ENCODE data around the gene MBOAT1.

Gene MBOAT1

GRCh38 chr6:20110478-20110877 is 101.8 kb downstream of the MBOAT1 start:
- Histone ChIP-seq H3K27ac (no peak overlapping the region), H3K4me3 (no peak overlapping the region), H3K9me3 (ENCODE audit: low read depth, low read length) (no peaks in the 10 kb centered on the region), H3K9ac (ENCODE audit: insufficient read length) (no peak overlapping the region), H3K36me3 (ENCODE audit: insufficient read depth, low read length) (no peaks in the 10 kb centered on the region)
- no peak for DNase-seq (ENCODE audit: low read depth, low spot score)
- TF ChIP-seq POLR2AphosphoS5 (IDR thresholded peaks at IDR 0.05; ENCODE audit: borderline replicate concordance, low read depth, low read length) (no peak), EZH2 (IDR thresholded peaks at IDR 0.05) (no peak), FOXP2 (optimal IDR thresholded peaks at IDR 0.05; ENCODE audit: control extremely low read depth, extremely low read length, insufficient read depth) (no peak)

- no peak overlapping the region for H3K9ac ChIP-seq (ENCODE audit: insufficient read length)
Observed at GRCh38 chr6:20109526-20109925, 102.7 kb downstream of the MBOAT1 start.

GRCh38 chr6:20105838-20106237 is 106.4 kb downstream of the MBOAT1 start:
- H3K4me3 ChIP-seq: no peak overlapping the region
- H3K9me3 ChIP-seq (ENCODE audit: low read depth, low read length): no peaks in the 10 kb centered on the region
- 0 out of 2 replicates have a peak overlapping the region, but pooled peaks have one; percentile 46 for H3K27ac ChIP-seq
- H3K9ac ChIP-seq (ENCODE audit: insufficient read length): no peak overlapping the region
- no peaks in the 10 kb centered on the region for H3K36me3 ChIP-seq (ENCODE audit: insufficient read depth, low read length)
- no peak for DNase-seq (ENCODE audit: low read depth, low spot score)
- TF ChIP-seq FOXP2 (optimal IDR thresholded peaks at IDR 0.05; ENCODE audit: control extremely low read depth, extremely low read length, insufficient read depth) (no peak), POLR2AphosphoS5 (IDR thresholded peaks at IDR 0.05; ENCODE audit: borderline replicate concordance, low read depth, low read length) (no peak), EZH2 (IDR thresholded peaks at IDR 0.05) (no peak)

More at GRCh38 chr6:20109526-20109925, 102.7 kb downstream of the MBOAT1 start:
- Histone ChIP-seq H3K27ac (no peak overlapping the region), H3K36me3 (ENCODE audit: insufficient read depth, low read length) (no peaks in the 10 kb centered on the region), H3K4me3 (no peak overlapping the region), H3K9me3 (ENCODE audit: low read depth, low read length) (no peaks in the 10 kb centered on the region)
- no peak for DNase-seq (ENCODE audit: low read depth, low spot score)
- TF ChIP-seq EZH2 (IDR thresholded peaks at IDR 0.05) (no peak), FOXP2 (optimal IDR thresholded peaks at IDR 0.05; ENCODE audit: control extremely low read depth, extremely low read length, insufficient read depth) (no peak), POLR2AphosphoS5 (IDR thresholded peaks at IDR 0.05; ENCODE audit: borderline replicate concordance, low read depth, low read length) (no peak)

- Histone ChIP-seq H3K9ac (ENCODE audit: insufficient read length) (no peak overlapping the region), H3K9me3 (ENCODE audit: low read depth, low read length) (no peaks in the 10 kb centered on the region), H3K4me3 (no peak overlapping the region), H3K27ac (no peak overlapping the region), H3K36me3 (ENCODE audit: insufficient read depth, low read length) (no peaks in the 10 kb centered on the region)
- TF ChIP-seq FOXP2 (optimal IDR thresholded peaks at IDR 0.05; ENCODE audit: control extremely low read depth, extremely low read length, insufficient read depth) (no peak), POLR2AphosphoS5 (IDR thresholded peaks at IDR 0.05; ENCODE audit: borderline replicate concordance, low read depth, low read length) (no peak), EZH2 (IDR thresholded peaks at IDR 0.05) (no peak)
- no peak for DNase-seq (ENCODE audit: low read depth, low spot score)
Observed at GRCh38 chr6:20104696-20105095, 107.6 kb downstream of the MBOAT1 start.

- H3K9ac ChIP-seq (ENCODE audit: insufficient read length): no peak overlapping the region
- no peak overlapping the region for H3K4me3 ChIP-seq
- no peaks in the 10 kb centered on the region for H3K36me3 ChIP-seq (ENCODE audit: insufficient read depth, low read length)
- H3K27ac ChIP-seq: no peak overlapping the region
- no peak for DNase-seq (ENCODE audit: low read depth, low spot score)
- H3K9me3 ChIP-seq (ENCODE audit: low read depth, low read length): no peaks in the 10 kb centered on the region
- no peak for TF ChIP-seq EZH2 (IDR thresholded peaks at IDR 0.05)
- no peak for TF ChIP-seq POLR2AphosphoS5 (IDR thresholded peaks at IDR 0.05; ENCODE audit: borderline replicate concordance, low read depth, low read length)
- TF ChIP-seq FOXP2 (optimal IDR thresholded peaks at IDR 0.05; ENCODE audit: control extremely low read depth, extremely low read length, insufficient read depth): no peak
Observed at GRCh38 chr6:20102397-20103073, 109.7 kb downstream of the MBOAT1 start.

GRCh38 chr6:20099156-20099555 is 113.1 kb downstream of the MBOAT1 start:
- Histone ChIP-seq H3K9ac (ENCODE audit: insufficient read length) (no peak overlapping the region), H3K36me3 (ENCODE audit: insufficient read depth, low read length) (no peaks in the 10 kb centered on the region), H3K4me3 (no peak overlapping the region), H3K9me3 (ENCODE audit: low read depth, low read length) (no peaks in the 10 kb centered on the region), H3K27ac (no peak overlapping the region)
- no peak for DNase-seq (ENCODE audit: low read depth, low spot score)
- no peak for TF ChIP-seq EZH2 (IDR thresholded peaks at IDR 0.05)
- no peak for TF ChIP-seq POLR2AphosphoS5 (IDR thresholded peaks at IDR 0.05; ENCODE audit: borderline replicate concordance, low read depth, low read length)
- no peak for TF ChIP-seq FOXP2 (optimal IDR thresholded peaks at IDR 0.05; ENCODE audit: control extremely low read depth, extremely low read length, insufficient read depth)

- Histone ChIP-seq H3K9ac (ENCODE audit: insufficient read length) (no peak overlapping the region), H3K9me3 (ENCODE audit: low read depth, low read length) (no peaks in the 10 kb centered on the region), H3K36me3 (ENCODE audit: insufficient read depth, low read length) (no peaks in the 10 kb centered on the region), H3K4me3 (no peak overlapping the region), H3K27ac (no peak overlapping the region)
- TF ChIP-seq EZH2 (IDR thresholded peaks at IDR 0.05): no peak
- TF ChIP-seq FOXP2 (optimal IDR thresholded peaks at IDR 0.05; ENCODE audit: control extremely low read depth, extremely low read length, insufficient read depth): no peak
- no peak for TF ChIP-seq POLR2AphosphoS5 (IDR thresholded peaks at IDR 0.05; ENCODE audit: borderline replicate concordance, low read depth, low read length)
- no peak for DNase-seq (ENCODE audit: low read depth, low spot score)
Observed at GRCh38 chr6:20098267-20098876, 113.9 kb downstream of the MBOAT1 start.

GRCh38 chr6:20096536-20096935 is 115.7 kb downstream of the MBOAT1 start:
- H3K27ac ChIP-seq: no peak overlapping the region
- no peak overlapping the region for H3K9ac ChIP-seq (ENCODE audit: insufficient read length)
- H3K4me3 ChIP-seq: no peak overlapping the region
- no peak for DNase-seq (ENCODE audit: low read depth, low spot score)
- no peaks in the 10 kb centered on the region for H3K36me3 ChIP-seq (ENCODE audit: insufficient read depth, low read length)
- no peaks in the 10 kb centered on the region for H3K9me3 ChIP-seq (ENCODE audit: low read depth, low read length)
- TF ChIP-seq EZH2 (IDR thresholded peaks at IDR 0.05) (no peak), FOXP2 (optimal IDR thresholded peaks at IDR 0.05; ENCODE audit: control extremely low read depth, extremely low read length, insufficient read depth) (no peak), POLR2AphosphoS5 (IDR thresholded peaks at IDR 0.05; ENCODE audit: borderline replicate concordance, low read depth, low read length) (no peak)
